ENCODE results near the gene SIAH3. TPM values are rescaled to one million over a fixed set of nuclear protein-coding genes. Genes with fewer than 3 reads are reported as not detected.

The SIAH3 gene
- total and polyA plus RNA-seq, 9 donors: 0.07 to 0.45 (median 0.17) TPM

DNA sequence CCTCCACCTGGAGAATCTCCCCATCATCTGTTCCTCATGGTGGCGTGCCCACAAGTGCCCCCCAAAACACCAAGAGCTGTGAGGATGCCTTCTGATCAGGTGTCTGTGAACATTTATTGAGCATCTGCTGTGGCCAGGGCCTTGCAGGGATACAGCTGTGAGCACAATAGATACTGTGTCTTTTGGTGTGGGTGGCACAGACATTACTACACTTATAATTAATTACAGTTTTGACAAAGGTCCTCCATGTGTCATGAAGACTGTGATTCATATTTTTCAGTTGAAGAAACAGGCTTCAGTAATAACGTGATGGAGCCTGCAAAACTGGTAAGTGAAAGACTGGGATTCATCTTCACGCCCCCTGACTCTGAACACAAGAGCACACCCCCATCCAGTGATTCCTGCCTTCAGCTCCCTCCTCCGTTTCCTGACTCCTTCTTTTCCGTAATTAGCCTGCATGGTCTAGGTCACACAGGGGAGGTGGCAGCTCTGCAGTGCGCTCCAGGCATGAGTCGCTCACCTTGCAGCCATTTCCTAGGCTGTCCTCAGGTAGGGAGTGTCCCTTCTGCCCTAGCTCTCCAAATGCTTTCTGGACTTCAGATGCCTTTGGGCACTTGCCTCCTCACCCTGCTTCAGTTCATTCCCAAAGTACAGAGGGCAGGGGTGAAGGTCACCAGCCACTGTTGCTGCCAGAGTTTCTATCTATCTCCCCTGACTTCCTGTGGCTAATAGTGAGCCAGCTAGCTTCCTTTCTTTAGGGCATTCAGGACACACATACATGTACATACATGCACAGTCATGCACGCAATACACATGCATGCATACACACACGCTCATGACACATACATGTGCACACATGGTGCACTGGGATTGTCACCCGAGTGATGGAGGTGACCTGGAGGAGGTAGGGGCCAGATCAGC is 66.5 kb downstream of the SIAH3 start:
- Histone ChIP-seq H3K27ac (ENCODE audit: low read length) (no peak overlapping the region), H3K4me3 (ENCODE audit: low read length) (no peak overlapping the region), H3K27me3 (ENCODE audit: control insufficient read depth, insufficient read depth, low read length) (peaks cover 3% of the 10 kb centered on the region), H3K4me1 (ENCODE audit: control insufficient read depth, insufficient read depth, low read length) (peaks cover 27% of the 10 kb centered on the region), H3K36me3 (ENCODE audit: control insufficient read depth, insufficient read depth, low read length) (no peaks in the 10 kb centered on the region), H3K9me3 (replicated peaks; ENCODE audit: control insufficient read depth, low read depth, low read length) (no peaks in the 10 kb centered on the region)
- no peak for DNase-seq
- WGBS (ENCODE audit: insufficient coverage): 65% methylated on average over 5 of the region's 10 CpGs

DNA sequence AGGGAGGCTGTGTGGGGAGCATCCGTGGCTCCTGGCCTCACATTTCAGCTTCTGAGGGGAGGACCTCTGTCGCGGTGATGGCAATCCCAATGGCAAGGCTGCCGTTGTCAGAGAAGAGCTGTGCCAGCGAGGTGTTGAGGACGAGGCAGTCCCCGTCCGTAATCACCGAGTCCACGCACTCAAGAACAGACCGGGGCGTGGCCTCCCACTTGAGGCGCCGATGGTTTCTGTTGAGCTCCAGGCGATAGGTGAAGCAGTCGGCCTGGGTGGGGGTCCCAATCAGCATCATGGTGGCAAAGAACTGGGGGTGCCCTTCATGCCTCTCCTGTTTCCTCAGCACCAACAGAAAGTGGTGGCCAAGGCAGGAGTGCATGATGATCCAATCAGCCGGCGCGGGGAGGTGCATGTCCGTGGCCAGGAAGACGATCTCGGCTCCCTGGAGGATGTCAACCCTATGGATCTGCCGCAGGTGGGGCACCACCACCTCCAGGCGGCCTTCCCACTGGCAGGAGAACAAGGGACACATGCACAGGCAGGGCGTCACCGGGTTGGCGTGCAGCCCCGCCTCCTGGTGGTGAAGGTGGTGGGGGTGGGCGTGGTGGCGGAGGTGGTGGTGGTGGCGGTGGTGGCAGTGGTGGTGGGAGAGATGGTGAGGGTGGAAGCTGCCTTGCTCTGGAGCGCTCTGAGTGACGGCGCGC is 68.1 kb downstream of the SIAH3 start:
- Histone ChIP-seq H3K9me3 (replicated peaks; ENCODE audit: control insufficient read depth, low read depth, low read length) (no peaks in the 10 kb centered on the region), H3K36me3 (ENCODE audit: control insufficient read depth, insufficient read depth, low read length) (no peaks in the 10 kb centered on the region), H3K27ac (ENCODE audit: low read length) (no peak overlapping the region), H3K4me1 (ENCODE audit: control insufficient read depth, insufficient read depth, low read length) (peaks cover 35% of the 10 kb centered on the region), H3K4me3 (ENCODE audit: low read length) (no peak overlapping the region), H3K27me3 (ENCODE audit: control insufficient read depth, insufficient read depth, low read length) (peaks cover 3% of the 10 kb centered on the region)
- 96% methylated on average over 34 of the region's 35 CpGs for WGBS (ENCODE audit: insufficient coverage)
- no peak for DNase-seq

DNA sequence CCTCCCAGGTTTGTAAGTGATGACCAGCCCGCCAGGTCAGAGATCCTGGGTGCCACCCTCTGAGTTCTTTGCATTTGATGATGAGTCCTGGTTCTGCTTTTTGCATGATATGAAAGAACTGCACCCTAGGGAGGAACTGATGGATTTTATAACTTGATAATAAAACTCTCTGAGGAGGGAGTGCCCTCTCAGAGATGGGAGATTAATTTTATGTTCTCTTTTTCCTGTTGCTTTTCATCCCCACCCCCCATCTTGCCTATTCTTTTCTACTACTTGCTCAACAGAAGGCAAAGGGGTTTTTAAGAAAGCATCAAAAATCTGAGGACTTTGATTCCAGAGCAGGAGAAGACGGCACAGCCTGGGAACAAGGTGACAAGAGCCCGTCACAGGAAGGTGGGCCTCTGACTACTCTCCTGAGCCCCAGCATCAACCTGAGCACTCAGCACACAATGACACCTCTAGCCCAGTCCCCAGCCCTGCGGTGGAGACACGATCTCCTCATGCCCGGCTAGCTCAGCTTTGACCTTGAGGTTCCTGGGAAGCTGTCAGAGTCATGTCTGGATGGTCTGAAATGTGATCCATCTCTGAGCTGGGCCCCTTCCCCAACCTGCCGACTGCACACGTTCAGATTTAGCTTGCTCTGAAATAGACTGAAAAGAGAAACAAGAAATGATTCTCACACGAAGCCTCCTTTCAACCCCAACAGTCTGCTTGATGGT is 69.1 kb downstream of the SIAH3 start:
- no peaks in the 10 kb centered on the region for H3K36me3 ChIP-seq (ENCODE audit: control insufficient read depth, insufficient read depth, low read length)
- WGBS (ENCODE audit: insufficient coverage): 28% methylated on average over 2 of the region's 9 CpGs
- H3K9me3 ChIP-seq (replicated peaks; ENCODE audit: control insufficient read depth, low read depth, low read length): no peaks in the 10 kb centered on the region
- DNase-seq: peak; percentile 36
- no peak overlapping the region for H3K4me3 ChIP-seq (ENCODE audit: low read length)
- H3K27ac ChIP-seq (ENCODE audit: low read length): peak overlapping the region; percentile 55
- peaks cover 5% of the 10 kb centered on the region for H3K27me3 ChIP-seq (ENCODE audit: control insufficient read depth, insufficient read depth, low read length)
- H3K4me1 ChIP-seq (ENCODE audit: control insufficient read depth, insufficient read depth, low read length): peaks cover 39% of the 10 kb centered on the region

DNA sequence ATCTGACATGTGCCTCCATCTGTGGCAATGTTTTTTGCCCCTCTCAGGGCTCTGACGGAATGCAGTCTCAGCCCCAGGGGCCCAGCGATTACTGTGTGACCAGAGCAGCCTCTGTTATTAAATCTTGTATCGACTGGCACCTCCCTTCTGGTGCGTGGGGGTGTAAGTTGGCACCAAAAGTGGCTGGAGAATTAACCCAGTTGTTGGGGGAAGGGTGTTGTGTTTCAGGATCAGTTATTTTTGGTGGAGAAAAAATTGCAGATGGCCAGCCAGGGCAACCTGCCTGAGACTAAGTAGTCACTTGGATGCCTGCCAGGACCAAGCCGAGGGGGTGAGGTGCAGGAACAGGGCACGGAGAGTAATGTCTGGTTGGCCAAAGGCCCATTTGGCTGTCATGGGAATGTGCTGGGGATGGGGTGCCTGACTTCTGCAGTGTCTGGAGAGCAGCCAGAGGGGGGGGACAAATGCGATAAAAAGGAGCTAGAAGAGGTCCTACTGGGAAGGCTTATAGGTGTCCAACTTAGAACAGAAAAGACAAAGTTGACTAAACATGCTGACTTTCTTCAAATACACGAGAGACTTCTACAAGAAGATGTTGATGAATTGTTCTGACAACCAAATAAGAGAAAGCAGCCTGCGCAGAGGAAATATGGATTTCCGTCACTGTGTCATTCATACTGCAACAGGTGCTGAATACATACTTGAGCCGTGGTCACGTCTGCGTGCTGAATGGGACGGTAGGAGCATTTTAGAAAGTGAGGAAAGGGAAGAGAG is 69.8 kb downstream of the SIAH3 start:
- peaks cover 5% of the 10 kb centered on the region for H3K27me3 ChIP-seq (ENCODE audit: control insufficient read depth, insufficient read depth, low read length)
- no peaks in the 10 kb centered on the region for H3K9me3 ChIP-seq (replicated peaks; ENCODE audit: control insufficient read depth, low read depth, low read length)
- no peaks in the 10 kb centered on the region for H3K36me3 ChIP-seq (ENCODE audit: control insufficient read depth, insufficient read depth, low read length)
- no peak overlapping the region for H3K4me3 ChIP-seq (ENCODE audit: low read length)
- 32% methylated on average over 13 of the region's 14 CpGs for WGBS (ENCODE audit: insufficient coverage)
- H3K27ac ChIP-seq (ENCODE audit: low read length): peak overlapping the region; percentile 55
- DNase-seq: peak; percentile 78
- peaks cover 39% of the 10 kb centered on the region for H3K4me1 ChIP-seq (ENCODE audit: control insufficient read depth, insufficient read depth, low read length)

DNA sequence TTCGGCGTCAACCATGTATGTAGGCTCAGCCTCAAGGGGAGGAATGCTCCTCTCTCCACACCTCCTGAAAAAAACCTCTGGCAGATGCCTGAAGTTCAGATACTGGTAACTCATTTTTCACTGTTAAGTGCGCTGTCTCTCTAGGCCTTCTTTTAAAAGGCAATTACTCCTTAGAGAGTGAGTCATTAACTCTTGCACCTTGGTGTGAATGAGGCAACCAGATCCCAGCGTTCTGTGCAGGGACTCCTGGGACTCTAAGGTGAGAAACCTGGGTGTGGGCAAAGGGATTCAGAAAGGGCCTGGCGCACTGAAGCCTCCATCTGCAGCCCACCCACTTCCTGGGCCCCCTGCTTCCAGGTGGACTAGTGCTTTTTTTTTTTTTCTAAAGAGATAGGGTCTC is 71.7 kb downstream of the SIAH3 start:
- 55% methylated on average over 3 of the region's 5 CpGs for WGBS (ENCODE audit: insufficient coverage)
- Histone ChIP-seq H3K4me3 (ENCODE audit: low read length) (no peak overlapping the region), H3K9me3 (replicated peaks; ENCODE audit: control insufficient read depth, low read depth, low read length) (no peaks in the 10 kb centered on the region), H3K27ac (ENCODE audit: low read length) (no peak overlapping the region), H3K36me3 (ENCODE audit: control insufficient read depth, insufficient read depth, low read length) (no peaks in the 10 kb centered on the region), H3K27me3 (ENCODE audit: control insufficient read depth, insufficient read depth, low read length) (peaks cover 4% of the 10 kb centered on the region), H3K4me1 (ENCODE audit: control insufficient read depth, insufficient read depth, low read length) (peaks cover 39% of the 10 kb centered on the region)
- no peak for DNase-seq

DNA sequence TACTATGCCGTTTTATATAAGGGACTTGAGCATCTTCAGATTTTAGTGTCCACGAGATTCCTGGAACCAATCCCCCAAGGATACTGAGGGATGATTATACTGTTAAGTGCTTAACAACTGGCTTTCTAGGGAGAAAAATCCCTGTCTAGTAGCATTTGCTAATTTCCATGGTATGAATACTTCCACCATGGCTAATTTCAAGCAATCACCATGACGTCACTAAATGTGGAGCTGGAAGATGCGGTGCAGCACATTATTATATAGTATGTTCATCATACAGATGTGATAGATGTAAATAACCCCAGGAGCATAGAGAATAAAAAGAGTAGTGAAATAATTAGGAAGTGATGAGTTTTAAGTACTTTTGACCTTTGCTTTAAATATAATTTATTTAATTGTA is 72.7 kb downstream of the SIAH3 start:
- Histone ChIP-seq H3K9me3 (replicated peaks; ENCODE audit: control insufficient read depth, low read depth, low read length) (no peaks in the 10 kb centered on the region), H3K4me3 (ENCODE audit: low read length) (no peak overlapping the region), H3K4me1 (ENCODE audit: control insufficient read depth, insufficient read depth, low read length) (peaks cover 40% of the 10 kb centered on the region), H3K36me3 (ENCODE audit: control insufficient read depth, insufficient read depth, low read length) (no peaks in the 10 kb centered on the region), H3K27ac (ENCODE audit: low read length) (no peak overlapping the region), H3K27me3 (ENCODE audit: control insufficient read depth, insufficient read depth, low read length) (peaks cover 4% of the 10 kb centered on the region)
- no CpG with 5 or more reads among the region's 4 CpGs for WGBS (ENCODE audit: insufficient coverage)
- DNase-seq: peak; percentile 14

DNA sequence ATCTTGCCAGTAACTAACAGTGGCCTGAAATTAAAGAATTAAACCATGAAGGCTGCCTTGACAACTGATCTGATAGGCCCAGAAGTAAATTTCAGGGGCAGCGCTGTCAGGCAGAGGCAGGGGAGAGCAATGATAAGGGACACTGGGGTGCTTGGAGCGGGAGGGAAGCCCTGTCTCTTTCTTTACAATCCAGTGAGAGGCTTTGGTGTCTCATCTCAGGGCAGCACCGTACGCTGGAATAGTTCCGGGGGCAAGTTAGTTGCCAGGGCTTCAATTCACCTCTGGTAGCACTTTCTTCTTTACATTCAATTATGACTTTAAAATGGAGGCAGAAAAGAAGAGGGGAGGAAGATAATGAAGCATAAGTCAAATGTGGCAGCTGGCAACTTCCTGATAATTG is 74.8 kb downstream of the SIAH3 start:
- Histone ChIP-seq H3K27ac (ENCODE audit: low read length) (no peak overlapping the region), H3K9me3 (replicated peaks; ENCODE audit: control insufficient read depth, low read depth, low read length) (no peaks in the 10 kb centered on the region), H3K4me1 (ENCODE audit: control insufficient read depth, insufficient read depth, low read length) (peaks cover 32% of the 10 kb centered on the region), H3K36me3 (ENCODE audit: control insufficient read depth, insufficient read depth, low read length) (no peaks in the 10 kb centered on the region), H3K27me3 (ENCODE audit: control insufficient read depth, insufficient read depth, low read length) (peaks cover 4% of the 10 kb centered on the region), H3K4me3 (ENCODE audit: low read length) (no peak overlapping the region)
- WGBS (ENCODE audit: insufficient coverage): 29% methylated on average over 1 of the region's 5 CpGs
- no peak for DNase-seq

DNA sequence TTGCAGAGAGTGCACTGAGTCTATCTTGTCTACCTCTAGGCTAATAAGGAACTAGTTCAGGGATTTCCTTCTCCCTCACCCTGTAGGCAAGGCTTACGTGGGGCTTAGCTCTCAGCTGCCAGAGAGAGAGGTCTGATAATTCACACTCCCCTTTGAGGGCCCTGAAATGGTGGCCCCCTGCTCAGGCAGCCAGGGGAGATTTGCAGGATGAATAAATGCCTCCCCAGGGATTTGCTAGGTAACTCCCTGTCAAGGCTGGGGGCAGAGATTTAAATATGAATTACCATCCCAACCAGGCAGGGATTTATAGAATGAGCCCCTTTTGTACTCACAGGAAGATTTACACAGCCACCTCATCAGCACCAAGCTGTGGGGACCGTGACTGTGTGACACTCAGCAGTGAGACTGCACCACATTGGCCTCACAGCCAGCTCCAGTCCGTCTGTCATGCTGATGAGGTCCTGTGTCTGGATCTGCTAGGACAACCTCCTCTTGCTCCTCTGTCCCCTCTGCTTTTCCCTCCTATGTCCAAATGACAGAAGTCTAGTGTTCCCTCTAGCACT is 76.1 kb downstream of the SIAH3 start:
- peaks cover 4% of the 10 kb centered on the region for H3K27me3 ChIP-seq (ENCODE audit: control insufficient read depth, insufficient read depth, low read length)
- no peaks in the 10 kb centered on the region for H3K36me3 ChIP-seq (ENCODE audit: control insufficient read depth, insufficient read depth, low read length)
- no peak overlapping the region for H3K4me3 ChIP-seq (ENCODE audit: low read length)
- no peak overlapping the region for H3K27ac ChIP-seq (ENCODE audit: low read length)
- H3K4me1 ChIP-seq (ENCODE audit: control insufficient read depth, insufficient read depth, low read length): peaks cover 22% of the 10 kb centered on the region
- WGBS (ENCODE audit: insufficient coverage): 45% methylated on average over 2 of the region's 3 CpGs
- no peaks in the 10 kb centered on the region for H3K9me3 ChIP-seq (replicated peaks; ENCODE audit: control insufficient read depth, low read depth, low read length)
- no peak for DNase-seq

DNA sequence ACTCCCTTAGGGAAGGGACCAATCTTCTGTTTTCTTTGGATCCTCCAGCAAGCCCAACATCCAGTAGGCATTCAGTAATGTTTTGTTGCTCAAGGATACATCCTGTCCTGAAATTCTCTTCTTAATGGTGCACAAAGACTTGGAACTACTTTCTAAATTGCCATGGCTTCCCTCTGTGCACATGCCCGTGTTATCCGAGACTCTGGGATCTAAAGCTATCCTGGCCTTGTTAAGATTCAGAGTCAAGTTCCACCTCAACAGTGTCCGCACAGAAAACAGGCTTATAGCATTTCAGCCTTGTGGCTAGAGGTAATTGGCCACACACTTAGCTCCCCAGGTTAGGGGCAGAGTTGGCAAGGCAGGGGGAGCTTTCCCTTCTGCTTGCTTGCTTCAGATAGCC is 77.6 kb downstream of the SIAH3 start:
- H3K4me1 ChIP-seq (ENCODE audit: control insufficient read depth, insufficient read depth, low read length): peaks cover 10% of the 10 kb centered on the region
- DNase-seq: no peak
- no peaks in the 10 kb centered on the region for H3K36me3 ChIP-seq (ENCODE audit: control insufficient read depth, insufficient read depth, low read length)
- no peak overlapping the region for H3K4me3 ChIP-seq (ENCODE audit: low read length)
- H3K27me3 ChIP-seq (ENCODE audit: control insufficient read depth, insufficient read depth, low read length): peaks cover 4% of the 10 kb centered on the region
- 53% methylated on average over 3 of the region's 3 CpGs for WGBS (ENCODE audit: insufficient coverage)
- H3K9me3 ChIP-seq (replicated peaks; ENCODE audit: control insufficient read depth, low read depth, low read length): no peaks in the 10 kb centered on the region
- H3K27ac ChIP-seq (ENCODE audit: low read length): no peak overlapping the region
